Neural progenitor cell (in vitro differentiated cells): ENCODE measurements around the gene LRRN3.

ENCODE experiments used
- EZH2 ChIP-seq: fragments of 200-600 bp; sonication (generic); IDR thresholded peaks from 2 replicates; pipeline ENCODE4 v1.6.1; 2017; ENCODE audit warnings: antibody characterized with exemption, mild to moderate bottlenecking, moderate library complexity
- EZH2phosphoT487 ChIP-seq: fragments of 200-600 bp; sonication (generic); IDR thresholded peaks from 2 replicates; pipeline ENCODE4 v1.6.1; 2017; ENCODE audit warnings: antibody characterized with exemption
- TF ChIP-seq, protein P1 (sequence below): fragments of 200-600 bp; sonication (generic); IDR thresholded peaks from 2 replicates; pipeline ENCODE4 v1.5.1; 2017; ENCODE audit warnings: antibody characterized with exemption, mild to moderate bottlenecking

DNA sequence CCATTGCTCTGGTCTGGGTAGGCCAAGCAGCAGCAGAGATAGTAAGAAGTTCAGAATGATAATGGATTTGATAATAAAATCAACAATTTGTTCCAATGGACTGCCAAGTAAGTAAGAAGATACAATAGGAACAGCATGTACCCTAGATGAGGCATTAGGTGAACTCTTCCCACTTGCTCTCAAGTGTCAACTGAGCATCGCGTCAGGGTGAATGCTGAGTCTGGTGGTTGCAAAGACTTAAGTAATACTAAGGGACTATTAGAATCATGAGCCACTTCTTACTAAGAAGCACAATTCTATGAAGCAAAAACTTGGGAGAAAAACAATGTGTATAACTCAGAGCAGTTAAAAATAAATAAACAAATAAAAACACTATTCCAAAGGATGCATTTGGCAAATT lies 54.5 kb downstream of the LRRN3 start:
- TF ChIP-seq, protein P1, sequence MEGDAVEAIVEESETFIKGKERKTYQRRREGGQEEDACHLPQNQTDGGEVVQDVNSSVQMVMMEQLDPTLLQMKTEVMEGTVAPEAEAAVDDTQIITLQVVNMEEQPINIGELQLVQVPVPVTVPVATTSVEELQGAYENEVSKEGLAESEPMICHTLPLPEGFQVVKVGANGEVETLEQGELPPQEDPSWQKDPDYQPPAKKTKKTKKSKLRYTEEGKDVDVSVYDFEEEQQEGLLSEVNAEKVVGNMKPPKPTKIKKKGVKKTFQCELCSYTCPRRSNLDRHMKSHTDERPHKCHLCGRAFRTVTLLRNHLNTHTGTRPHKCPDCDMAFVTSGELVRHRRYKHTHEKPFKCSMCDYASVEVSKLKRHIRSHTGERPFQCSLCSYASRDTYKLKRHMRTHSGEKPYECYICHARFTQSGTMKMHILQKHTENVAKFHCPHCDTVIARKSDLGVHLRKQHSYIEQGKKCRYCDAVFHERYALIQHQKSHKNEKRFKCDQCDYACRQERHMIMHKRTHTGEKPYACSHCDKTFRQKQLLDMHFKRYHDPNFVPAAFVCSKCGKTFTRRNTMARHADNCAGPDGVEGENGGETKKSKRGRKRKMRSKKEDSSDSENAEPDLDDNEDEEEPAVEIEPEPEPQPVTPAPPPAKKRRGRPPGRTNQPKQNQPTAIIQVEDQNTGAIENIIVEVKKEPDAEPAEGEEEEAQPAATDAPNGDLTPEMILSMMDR, result no peak
- no peak for TF ChIP-seq EZH2phosphoT487
- TF ChIP-seq EZH2, result no peak
